Ramos (cell line): ENCODE results near the gene MYCBP.
"Not testable (repeated sequence)": the region's sequence is repeated elsewhere in the genome, so short reads cannot be mapped to it uniquely, and the experiment has no call there.

ENCODE experiments used
- in situ Hi-C: fragments of 300-500 bp; cut with MboI; formaldehyde crosslinking; loops from one replicate; pipeline ENCODE4 v1.14.3; 2022; ENCODE audit warnings: low sequenced_read_pairs; ENCODE audit not compliant: unreplicated experiment

MYCBP gene, protein sequence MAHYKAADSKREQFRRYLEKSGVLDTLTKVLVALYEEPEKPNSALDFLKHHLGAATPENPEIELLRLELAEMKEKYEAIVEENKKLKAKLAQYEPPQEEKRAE

DNA sequence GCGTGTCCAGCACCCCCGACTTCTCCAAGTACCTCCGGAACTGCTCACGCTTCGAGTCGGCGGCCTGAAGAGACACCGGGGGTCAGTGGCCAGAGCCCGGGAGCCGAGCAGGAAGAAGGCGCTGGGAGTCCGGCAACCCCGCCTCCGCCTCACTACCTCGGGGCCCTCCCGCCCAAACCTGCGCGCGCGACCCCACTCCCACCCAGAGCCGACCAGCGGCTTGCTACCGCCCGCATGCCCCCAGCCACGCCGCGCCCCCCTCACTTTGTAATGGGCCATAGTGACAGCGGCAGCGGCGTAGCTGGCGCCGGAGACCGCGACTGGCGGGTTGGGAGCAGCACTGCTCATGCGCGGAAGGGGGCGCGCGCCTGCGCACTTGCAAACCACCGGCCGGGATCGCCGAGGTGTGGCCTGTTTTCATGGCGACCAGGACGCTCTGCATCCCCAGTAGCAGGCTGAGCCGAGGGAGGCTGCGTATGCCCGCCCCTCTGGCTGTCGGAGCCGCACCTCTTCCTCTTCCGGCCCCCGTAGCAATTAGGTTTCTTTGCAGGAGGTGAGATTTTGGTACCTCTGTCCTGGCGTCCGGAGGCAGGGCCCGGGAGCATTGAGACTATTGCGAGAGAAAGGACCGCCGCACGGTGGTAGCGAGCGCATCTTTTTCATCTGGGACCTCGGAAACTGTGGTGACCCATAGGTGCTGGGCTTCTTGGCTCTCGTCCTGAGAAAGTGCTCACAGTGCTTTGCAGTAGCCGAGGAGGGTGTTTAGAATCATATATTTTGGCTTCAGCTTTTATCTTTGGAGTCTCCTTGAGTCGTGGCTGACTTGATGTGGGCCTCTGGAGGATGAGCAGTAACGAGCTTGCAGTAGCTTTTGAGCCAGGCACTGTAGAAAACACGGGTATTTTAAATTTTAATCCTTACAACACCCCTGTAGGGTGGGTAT is at the start of gene MYCBP:
TSS of gene MYCBP (minus strand) at position 322 of the 943 bp plus-strand sequence. CDS start at position 279, 43 bp downstream.
- in situ Hi-C loops: no loop called here

DNA sequence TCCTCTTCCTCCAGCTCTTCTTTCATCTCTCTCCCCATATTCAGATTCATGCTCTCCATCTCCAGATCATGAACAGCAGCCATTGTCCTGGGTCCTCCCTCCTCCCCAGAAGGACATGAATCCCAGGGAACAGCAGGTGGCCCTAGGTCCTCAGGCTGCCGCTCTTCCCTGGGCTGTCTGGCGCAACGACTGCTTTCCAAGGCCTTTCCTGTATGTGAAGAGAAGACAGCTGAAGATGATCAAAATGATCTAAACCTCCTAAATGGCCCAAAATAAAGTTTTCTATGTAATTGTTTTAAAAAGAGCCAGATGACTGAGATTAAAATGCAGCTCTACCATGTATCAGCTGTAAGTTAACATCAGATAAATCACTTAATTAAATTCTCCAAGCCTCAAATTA is 46.0 kb upstream of the MYCBP start:
- in situ Hi-C loops: no loop called here

DNA sequence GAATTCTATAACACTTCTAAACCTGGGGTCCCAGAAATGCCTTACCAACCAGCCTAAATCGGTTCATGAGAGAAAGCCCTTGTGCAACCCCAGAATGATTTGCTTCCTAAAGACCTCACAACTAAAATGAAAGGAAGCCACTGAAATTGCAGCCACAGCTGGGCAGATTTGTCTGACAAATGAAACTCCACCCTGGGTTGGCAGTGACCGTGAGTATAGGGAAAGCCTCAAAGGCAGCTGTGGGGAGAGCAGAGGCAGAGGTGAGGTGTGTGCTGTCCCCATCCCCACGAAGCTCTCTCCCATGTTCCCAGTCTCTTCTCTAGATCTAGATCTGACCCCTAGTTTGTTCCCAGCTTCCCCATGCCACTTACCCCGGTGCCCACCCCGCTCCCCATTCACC is 45.4 kb upstream of the MYCBP start:
- in situ Hi-C loops: no loop called here

DNA sequence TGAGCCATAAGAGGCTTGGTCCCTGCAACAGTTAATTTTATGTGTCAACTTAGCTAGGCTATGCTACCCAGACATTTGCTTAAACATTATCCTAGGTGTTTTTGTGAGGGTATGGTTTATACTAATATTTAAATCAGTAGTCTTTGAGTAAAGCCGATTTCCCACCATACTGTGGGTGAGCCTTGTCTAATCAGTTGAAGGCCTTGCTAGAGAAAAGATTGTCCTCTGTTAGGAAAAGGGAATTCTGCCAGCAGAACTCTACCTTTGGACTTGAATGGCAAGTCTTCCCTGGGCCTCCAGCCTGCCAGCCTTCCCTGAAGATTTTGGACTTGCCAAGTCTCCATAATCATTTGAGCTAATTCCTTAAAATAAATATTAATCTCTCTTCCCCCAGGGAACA is 44.6 kb upstream of the MYCBP start:
- in situ Hi-C loops: no loop called here

DNA sequence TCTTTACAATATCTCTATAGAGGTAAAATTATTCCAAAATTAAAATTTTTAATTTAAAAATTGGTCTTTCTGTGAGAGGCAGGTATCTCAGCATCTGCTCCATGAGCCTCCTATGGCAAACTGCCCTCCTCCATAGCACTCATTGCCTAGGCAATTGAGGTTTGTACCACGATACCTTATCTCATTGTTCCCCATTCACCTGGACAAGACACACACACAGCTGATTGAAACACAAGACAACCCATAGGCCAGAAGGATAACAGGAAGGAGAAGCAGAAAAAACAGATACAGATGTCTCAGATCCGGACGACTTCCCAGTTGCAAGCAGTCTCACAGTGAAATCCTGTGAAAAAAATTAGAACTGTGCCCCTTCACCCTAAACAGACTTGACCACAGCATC is 44.2 kb upstream of the MYCBP start:
- in situ Hi-C loops: no loop called here

DNA sequence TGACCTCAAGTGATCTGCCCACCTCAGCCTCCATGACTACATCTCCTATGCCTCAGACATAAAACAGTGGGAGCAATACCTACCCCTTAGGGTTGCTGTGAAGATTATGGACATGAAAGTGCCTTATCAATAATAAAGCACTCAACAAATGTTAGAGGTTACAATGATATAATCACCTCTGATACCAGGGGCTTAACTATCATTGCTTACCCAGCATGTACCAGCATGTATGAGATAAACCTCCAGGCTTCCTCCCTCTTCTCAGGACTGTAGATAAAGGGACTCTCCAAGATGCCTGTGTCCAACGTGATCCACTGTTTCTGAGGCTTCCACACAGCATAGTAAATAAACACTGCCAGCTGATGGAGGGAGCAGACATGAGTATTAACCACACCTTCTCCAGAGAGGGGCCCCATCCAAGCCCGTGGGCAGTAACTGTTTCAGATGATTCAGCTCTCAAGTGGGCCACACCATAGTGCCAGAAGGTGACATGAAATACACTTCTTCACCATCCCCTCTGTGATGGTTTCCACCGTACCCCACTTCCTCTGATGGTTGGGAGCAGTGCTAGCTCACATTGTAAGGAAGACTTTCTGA is 42.3 kb upstream of the MYCBP start:
- in situ Hi-C loops: no loop called here

DNA sequence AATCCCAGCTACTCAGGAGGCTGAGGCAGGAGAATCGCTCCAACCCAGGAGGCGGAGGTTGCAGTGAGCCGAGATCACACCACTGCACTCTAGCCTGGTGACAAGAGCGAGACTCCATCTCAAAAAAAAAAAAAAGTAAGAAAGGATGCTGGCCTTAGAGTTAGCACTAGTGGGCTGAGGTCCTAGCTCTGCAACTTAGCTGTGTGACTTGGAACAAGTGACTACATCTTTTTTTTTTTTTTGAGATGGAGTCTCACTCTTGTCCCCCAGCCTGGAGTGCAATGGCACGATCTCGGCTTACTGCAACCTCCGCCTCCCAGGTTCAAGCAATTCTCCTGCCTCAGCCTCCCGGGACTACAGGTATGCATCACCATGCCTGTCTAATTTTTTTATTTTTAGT is 41.8 kb upstream of the MYCBP start:
- in situ Hi-C loops: not testable (repeated sequence)

DNA sequence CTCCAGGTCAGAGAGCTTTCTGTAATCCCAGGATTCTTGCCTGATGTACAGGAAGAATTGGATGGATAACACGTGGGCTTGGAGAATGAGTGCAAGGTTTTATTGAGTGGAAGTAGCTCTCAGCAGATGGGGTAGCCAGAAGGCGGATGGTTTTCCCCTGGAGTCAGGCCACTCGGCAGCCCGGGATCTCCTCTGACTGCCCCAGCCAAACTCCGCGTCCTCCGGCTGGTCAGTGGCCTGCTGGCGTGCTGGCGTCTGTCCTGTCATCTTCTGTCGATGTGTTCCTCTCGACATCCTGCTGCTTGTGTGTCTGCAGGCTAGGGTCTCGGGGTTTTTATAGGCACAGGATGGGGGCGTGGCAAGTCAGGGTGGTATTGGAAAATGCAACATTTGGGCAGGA is 35.7 kb upstream of the MYCBP start:
- in situ Hi-C loops: no loop called here

DNA sequence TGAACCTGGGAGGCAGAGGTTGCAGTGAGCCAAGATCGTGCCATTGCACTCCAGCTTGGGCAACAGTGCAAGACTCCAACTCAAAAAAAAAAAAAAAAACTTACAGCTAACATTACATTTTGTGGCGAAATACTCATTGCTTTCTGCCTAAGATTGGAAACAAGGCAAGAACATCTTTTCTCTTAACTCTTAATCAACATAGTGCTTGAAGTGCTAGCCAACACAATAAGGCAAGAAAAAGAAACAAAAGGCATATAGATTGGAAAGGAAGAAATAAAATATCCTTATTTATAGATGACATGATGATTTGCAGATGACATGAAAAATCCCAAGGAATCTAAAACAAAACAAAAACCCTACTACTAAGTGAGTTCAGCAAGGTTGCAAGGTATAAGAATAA is 32.8 kb upstream of the MYCBP start:
- in situ Hi-C loops: no loop called here

DNA sequence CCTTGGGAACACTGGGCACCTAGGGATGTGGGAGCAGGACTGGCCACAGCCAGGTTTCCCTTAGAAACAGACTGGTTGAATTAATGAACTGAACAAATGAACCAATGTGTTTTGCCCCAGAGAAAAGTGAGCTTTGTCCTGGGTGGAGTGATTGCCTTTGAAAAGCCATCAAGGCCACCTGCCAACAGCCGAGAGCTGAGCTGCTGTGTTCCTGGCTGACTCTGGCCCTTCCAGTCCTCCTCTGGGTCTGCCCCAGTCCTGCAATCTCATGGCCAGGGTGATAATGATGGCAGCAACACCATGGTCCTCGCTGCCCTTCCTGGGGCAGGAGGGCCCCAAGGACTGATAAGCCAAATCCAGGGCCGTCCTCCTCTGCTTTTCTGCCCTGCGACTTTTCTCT is 26.4 kb upstream of the MYCBP start:
- in situ Hi-C loops: no loop called here

DNA sequence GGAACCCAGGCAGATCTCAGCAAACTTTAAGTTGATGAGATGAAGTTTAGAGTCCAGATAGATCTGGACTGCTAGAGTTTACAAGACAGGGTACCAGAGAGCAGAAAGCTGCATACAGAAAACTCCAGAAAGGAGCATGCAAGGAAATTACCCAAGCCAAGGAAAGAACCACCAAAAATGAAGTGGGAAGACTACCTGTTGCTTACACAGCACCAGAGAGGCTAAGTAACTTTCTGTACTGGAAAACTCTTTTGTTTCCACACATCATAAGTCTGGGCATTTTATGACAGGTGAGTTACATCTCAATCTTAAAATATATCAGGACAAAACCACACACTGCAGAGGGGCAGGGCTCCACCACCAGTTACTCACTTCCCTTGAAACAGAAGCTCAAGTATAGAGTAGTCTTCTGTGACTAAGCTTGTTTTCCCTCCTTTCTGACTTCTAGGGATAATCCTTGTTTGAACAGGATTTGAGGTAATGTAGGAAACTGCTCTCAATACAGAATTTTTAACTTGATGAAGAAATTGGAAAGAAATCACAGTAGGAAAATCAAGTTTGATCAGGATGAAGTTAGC is 25.6 kb upstream of the MYCBP start:
- in situ Hi-C loops: no loop called here

DNA sequence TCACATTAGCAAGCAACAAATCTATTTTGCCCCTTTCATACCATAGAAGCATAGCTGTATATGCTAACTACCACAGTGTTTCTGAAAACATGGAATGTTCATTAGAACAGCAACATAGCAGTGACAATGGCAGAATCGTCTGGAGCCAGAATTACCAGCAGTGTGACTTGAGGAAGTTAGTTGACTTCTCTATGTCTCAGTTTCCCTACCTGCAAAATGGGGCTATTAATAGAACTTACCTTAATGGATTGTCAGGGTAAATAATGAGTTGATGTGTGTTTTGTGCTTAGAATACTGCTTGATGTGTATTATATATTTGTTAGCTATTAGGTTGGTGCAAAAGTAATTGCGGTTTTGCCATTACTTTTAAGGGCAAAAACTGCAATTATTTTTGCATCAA is 23.0 kb upstream of the MYCBP start:
- in situ Hi-C loops: no loop called here

DNA sequence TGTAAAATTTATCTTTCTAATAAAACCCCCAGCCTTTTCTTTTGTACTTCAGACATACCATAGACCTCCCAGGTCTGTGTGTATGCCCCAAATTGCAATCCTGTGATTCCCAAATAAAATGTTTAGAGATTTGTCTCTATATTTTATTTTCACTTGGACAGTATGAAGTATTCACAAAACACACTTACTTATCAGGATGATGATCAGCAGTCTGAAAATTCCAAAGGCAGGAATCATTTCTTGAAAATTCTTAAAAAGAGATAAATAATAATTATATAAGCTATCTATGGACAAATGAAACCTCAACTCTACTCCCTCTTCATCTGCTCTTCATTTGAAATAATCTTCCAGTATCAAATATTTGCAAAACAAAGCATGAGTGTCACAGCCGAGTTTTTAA is 19.8 kb upstream of the MYCBP start:
- in situ Hi-C loops: no loop called here

DNA sequence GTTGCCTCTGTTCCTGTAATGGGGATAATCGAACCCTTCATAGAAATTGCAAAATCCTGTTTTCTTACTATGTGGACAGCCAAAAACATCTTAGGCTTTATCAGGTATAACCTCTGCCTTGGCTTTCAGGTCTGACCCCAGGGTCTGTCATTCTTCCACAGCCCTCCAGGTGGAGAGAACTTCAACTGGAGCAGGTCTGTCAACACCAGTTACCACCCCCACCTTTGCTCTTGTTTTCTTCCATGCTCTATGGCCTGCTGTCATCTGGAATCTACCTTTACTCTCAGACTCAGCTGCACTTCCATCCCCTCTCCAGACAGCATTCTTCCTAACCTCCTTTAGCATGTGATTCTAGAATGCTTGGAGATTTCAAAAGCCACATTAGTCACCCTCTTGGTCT is 18.6 kb upstream of the MYCBP start:
- in situ Hi-C loops: no loop called here

DNA sequence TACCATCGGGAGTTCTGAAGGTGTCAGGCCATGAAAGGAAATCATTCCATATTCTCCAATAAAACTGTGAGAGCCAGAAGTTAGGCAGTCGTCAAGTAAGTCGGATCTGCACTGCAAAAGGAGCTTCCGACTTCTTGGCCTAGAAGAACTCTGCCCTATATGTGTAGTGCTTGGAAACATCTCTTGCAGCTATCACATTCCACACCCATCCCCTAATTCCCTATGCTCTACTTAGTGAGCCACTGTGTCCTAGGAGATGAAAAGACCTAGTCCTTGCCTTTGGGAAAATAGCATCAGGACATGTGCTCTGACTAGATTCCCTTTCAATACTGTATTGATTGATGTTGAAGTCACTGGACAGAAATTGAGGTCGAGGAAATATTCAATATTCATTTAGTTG is 16.4 kb upstream of the MYCBP start:
- in situ Hi-C loops: no loop called here

DNA sequence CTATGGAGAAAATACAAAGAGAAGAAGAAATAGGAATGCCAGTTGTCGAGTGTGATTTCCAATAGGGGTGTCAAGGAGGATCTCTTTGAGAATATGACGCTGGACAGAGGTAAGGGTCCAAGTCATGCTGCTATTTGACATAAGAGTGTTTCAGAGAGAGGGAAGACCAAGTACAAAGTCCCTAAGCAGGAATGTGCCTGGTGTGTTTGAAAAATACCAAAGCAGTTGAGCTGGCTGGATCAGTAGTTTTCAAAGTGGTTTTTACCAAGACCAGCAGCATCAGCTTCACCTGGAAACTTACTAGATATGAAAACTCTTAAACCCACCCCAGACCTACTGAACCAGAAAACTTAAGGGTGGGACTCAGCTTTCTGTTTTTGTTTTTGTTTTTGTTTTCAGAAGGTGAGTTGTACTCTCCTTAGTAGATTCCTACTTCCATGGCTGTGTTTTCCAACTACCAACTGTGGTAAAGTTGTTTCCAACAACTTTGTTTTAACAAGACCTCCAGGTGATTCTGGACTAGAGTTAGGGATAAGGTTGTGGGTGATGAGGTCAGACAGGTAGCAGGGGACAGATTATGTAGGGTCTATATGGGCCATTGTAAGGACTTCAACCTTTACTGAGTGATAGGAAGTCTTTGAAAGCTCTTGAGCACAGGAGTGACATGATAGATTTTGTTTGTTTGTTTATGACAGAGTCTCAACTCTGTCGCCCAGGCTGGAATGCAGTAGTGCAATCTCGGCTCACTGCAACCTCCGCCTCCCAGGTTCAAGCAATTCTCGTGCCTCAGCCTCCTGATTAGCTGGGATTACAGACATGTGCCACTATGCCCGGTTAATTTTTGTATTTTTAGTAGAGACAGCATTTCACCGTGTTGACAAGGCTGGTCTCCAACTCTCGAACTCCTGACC is 15.5 kb upstream of the MYCBP start:
- in situ Hi-C loops: no loop called here

DNA sequence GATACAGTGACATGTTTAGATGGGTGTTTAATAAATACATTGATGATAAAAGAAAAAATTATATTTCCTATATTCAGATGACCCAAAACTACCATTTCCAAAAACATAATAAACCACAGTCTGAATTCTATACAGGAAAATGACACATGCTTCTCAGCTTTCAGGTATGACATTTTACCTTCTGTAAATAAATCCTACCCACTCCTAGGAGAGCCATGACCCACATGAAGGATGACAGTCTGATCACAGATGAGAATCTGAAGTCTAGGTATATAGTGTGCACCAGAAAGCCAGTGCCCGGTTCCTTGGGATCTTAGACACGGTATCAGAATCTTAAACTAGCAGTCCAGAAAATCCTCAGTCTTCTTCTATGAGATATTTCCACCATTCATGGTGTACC is 11.9 kb upstream of the MYCBP start:
- in situ Hi-C loops: no loop called here

DNA sequence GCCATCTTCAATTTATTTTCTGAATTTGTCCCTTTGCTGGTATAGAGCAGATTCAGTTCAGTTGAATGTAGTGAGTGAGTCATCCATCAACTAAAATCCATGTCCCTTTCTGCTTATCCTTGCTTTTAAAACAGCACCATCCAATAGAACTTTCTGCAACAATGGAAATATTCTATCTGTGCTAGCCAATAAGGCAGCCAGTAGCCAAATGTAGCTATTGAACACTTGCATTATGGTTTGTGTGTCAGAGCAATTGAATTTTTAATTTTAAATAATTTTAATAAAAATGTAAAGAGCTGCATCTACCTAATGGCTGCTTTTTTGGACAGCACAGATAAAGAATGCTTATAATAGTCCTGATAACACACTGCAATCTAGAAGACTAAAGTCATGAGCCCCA is 8.3 kb upstream of the MYCBP start, which contains the start of gene GJA9:
TSS of gene GJA9 (minus strand) at position 101 of the 400 bp plus-strand sequence. CDS start 5,489 bp downstream, outside the sequence.
- in situ Hi-C loops: no loop called here

DNA sequence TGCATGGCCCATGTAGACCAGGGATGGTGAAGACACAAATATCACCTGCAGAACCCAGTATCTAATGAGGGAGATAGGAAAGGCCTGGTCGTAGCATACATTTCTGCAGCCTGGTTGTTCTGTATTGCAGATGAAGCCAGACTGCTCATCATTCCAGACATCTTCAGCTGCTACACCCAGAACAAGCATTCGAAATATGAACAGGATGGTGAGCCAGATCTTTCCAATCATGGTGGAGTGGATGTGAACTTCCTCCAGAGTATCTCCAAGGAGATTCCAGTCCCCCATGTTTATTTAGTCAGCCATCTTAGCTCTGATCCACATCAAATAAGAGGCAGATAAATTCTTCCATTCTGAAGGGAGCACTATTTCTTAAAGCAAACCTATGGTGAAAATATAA is 2.7 kb upstream of the MYCBP start:
- in situ Hi-C loops: no loop called here

DNA sequence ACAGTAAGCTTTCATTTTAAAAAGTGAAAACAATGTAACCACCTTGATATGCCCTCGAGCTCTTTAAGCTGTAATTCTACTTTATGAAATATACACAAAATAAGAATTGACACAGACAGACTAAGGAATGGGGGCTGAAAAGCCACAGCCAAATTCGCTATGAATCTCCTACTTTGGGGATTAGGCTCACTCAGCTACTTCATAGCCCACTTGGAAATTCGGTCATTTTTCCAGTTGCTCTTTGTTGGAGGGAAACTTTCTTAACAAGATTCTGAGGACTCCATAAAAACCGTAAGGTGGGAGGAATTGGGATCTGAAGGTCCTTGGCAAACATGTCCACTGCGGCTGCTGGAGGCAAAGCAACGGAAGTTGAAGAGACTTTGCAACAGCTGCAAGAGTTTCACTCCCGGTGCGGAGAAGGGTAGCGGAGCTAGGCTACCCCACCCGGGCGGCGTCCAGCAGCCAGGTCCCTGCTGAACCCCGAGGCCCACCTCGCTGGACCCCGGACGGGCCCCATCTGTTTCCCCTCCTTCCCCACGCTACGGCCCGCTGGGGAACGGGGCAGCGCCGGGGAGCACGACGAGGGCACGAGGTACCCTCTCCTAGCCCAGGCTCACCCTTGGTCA is 634 bp downstream of the MYCBP start:
- in situ Hi-C loops: no loop called here
